ENCODE data around the gene SCLT1. TPM values are rescaled to one million over a fixed set of nuclear protein-coding genes. Genes with fewer than 3 reads are reported as not detected.
"Not testable (repeated sequence)": the region's sequence is repeated elsewhere in the genome, so short reads cannot be mapped to it uniquely, and the experiment has no call there.

The SCLT1 gene
- total RNA-seq, 2 donors from 2014 or later, result 9.9 to 13.8 TPM

DNA sequence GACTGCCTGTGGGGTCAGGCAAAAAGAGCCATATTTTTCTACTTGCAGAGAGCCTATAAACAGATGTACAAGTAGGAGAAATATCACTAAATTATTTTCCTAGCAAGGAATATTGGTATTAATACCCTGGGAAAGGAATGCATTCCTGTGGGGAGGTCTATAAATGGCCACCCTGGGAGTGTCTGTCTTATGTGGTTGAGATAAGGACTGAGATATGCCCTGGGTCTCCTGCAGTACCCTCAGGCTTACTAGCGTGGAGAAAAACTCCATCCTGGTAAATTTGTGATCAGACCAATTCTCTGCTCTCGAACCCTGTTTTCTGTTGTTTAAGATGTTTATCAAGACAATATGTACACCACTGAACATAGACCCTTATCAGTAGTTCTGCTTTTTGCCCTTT, 38.0 kb upstream of the SCLT1 start:
- TF ChIP-seq POLR2A (IDR thresholded peaks at IDR 0.05), result no peak
- TF ChIP-seq, protein P1, sequence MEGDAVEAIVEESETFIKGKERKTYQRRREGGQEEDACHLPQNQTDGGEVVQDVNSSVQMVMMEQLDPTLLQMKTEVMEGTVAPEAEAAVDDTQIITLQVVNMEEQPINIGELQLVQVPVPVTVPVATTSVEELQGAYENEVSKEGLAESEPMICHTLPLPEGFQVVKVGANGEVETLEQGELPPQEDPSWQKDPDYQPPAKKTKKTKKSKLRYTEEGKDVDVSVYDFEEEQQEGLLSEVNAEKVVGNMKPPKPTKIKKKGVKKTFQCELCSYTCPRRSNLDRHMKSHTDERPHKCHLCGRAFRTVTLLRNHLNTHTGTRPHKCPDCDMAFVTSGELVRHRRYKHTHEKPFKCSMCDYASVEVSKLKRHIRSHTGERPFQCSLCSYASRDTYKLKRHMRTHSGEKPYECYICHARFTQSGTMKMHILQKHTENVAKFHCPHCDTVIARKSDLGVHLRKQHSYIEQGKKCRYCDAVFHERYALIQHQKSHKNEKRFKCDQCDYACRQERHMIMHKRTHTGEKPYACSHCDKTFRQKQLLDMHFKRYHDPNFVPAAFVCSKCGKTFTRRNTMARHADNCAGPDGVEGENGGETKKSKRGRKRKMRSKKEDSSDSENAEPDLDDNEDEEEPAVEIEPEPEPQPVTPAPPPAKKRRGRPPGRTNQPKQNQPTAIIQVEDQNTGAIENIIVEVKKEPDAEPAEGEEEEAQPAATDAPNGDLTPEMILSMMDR (IDR thresholded peaks at IDR 0.05), result no peak
- WGBS, 2 donors, result 80 to 82% methylated on average over 2 of the region's 2 CpGs
- H3K27me3 ChIP-seq, result no peaks in the 10 kb centered on the region
- ATAC-seq (no peak), DNase-seq (no peak)
- intact Hi-C loops (cut with DNase I), result no loop called here
- H3K9me3 ChIP-seq, result no peaks in the 10 kb centered on the region
- no peaks in the 10 kb centered on the region for H3K36me3 ChIP-seq (replicated peaks in 1 of 2; ENCODE audit: insufficient read depth in 1 of 2, low read depth in 2 of 2)
- no peak overlapping the region for H3K4me3 ChIP-seq
- peaks cover 6% of the 10 kb centered on the region for H3K4me1 ChIP-seq
- H3K27ac ChIP-seq, result no peak overlapping the region

DNA sequence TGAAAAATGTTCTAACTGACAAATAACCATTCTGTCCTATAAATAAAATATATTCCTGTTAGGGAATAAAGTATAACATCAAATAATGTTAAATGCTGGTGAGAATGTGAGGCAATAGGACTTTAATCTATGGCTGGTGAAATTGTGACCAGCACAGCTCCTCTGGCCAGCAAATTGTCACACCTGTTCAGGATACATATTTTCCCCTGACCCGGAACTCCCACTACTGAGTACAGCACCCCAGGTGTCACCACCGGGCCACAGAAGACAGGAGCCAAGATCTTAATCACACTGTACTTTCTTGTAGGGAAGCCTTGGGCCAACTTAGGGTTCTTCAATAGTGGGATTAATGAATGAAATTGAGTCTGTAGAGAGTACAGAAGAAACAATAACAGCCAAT, 35.8 kb upstream of the SCLT1 start:
- Histone ChIP-seq H3K4me1 (peaks cover 6% of the 10 kb centered on the region), H3K4me3 (no peak overlapping the region), H3K9me3 (no peaks in the 10 kb centered on the region), H3K27me3 (no peaks in the 10 kb centered on the region), H3K36me3 (replicated peaks in 1 of 2; ENCODE audit: insufficient read depth in 1 of 2, low read depth in 2 of 2) (no peaks in the 10 kb centered on the region), H3K27ac (peak overlapping the region in 1 of 4 donors; percentile 38)
- intact Hi-C loops (cut with DNase I), result no loop called here
- WGBS, 2 donors, result 19% methylated on average over 2 of the region's 2 CpGs
- DNase-seq (peak; percentile 32 to 61 (median 54)), ATAC-seq (peak; percentile 78)
- no peak for TF ChIP-seq POLR2A (IDR thresholded peaks at IDR 0.05)
- TF ChIP-seq, protein P1 (IDR thresholded peaks at IDR 0.05), result no peak

GRCh38 chr4:129126614-129127013, 33.3 kb upstream of the SCLT1 start:
- H3K27ac ChIP-seq; H3K4me3 ChIP-seq; intact Hi-C loops (cut with DNase I); H3K4me1 ChIP-seq; ATAC-seq; H3K9me3 ChIP-seq; H3K27me3 ChIP-seq; DNase-seq; H3K36me3 ChIP-seq (replicated peaks in 1 of 2; ENCODE audit: insufficient read depth in 1 of 2, low read depth in 2 of 2): not testable (repeated sequence)
- 85 to 90% methylated on average over 4 to 5 of the region's 5 CpGs for WGBS, 2 donors

DNA sequence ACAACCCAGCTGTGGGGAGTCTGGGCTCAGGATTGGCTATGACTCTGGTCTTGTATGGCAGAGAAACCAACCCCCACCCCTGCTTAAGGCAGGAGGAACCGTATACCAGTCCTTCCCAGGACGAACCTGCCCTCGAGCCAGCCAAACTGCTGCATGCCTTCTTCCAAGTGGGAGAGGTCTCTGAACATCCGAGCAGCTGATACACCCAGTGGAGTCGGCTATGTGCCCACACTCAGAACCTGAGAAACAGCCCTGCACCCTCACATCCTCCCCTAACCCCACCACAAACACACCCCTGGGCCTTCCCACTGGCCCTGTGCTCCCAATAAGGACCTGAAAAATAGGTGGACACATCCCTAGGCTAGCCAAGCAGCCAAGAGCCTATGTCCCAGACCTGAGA, 24.4 kb upstream of the SCLT1 start:
- H3K36me3 ChIP-seq (replicated peaks in 1 of 2; ENCODE audit: insufficient read depth in 1 of 2, low read depth in 2 of 2), result no peaks in the 10 kb centered on the region
- no peak for DNase-seq
- H3K4me3 ChIP-seq, result no peak overlapping the region
- intact Hi-C loops (cut with DNase I), result no loop called here
- no peaks in the 10 kb centered on the region for H3K9me3 ChIP-seq
- H3K27ac ChIP-seq, result no peak overlapping the region
- no peaks in the 10 kb centered on the region for H3K27me3 ChIP-seq
- peaks cover 13% of the 10 kb centered on the region for H3K4me1 ChIP-seq
- 92 to 96% methylated on average over 5 of the region's 5 CpGs for WGBS, 2 donors
- TF ChIP-seq, protein P1 (IDR thresholded peaks at IDR 0.05), result no peak
- no peak for ATAC-seq

GRCh38 chr4:129113919-129114318, 20.6 kb upstream of the SCLT1 start:
- Histone ChIP-seq H3K4me1 (peaks cover 37% of the 10 kb centered on the region), H3K36me3 (replicated peaks in 1 of 2; ENCODE audit: insufficient read depth in 1 of 2, low read depth in 2 of 2) (no peaks in the 10 kb centered on the region), H3K4me3 (no peak overlapping the region), H3K9me3 (no peaks in the 10 kb centered on the region), H3K27me3 (no peaks in the 10 kb centered on the region), H3K27ac (peak overlapping the region; percentile 54 to 70 (median 58))
- 93 to 100% methylated on average over 1 of the region's 1 CpG for WGBS, 2 donors
- ATAC-seq, result peak; percentile 47
- no peak for TF ChIP-seq POLR2A (IDR thresholded peaks at IDR 0.05)
- TF ChIP-seq, protein P1 (IDR thresholded peaks at IDR 0.05), result no peak
- no peak for DNase-seq
- intact Hi-C loops (cut with DNase I), result no loop called here

Measured in body of pancreas (tissue), 4 donors.